ENCODE results near the gene ARF1. TPM values are rescaled to one million over a fixed set of nuclear protein-coding genes. Genes with fewer than 3 reads are reported as not detected.

Gene ARF1
- total and polyA plus RNA-seq, 5 experiments from 2014 or later: 201 to 385 (median 332) TPM

DNA sequence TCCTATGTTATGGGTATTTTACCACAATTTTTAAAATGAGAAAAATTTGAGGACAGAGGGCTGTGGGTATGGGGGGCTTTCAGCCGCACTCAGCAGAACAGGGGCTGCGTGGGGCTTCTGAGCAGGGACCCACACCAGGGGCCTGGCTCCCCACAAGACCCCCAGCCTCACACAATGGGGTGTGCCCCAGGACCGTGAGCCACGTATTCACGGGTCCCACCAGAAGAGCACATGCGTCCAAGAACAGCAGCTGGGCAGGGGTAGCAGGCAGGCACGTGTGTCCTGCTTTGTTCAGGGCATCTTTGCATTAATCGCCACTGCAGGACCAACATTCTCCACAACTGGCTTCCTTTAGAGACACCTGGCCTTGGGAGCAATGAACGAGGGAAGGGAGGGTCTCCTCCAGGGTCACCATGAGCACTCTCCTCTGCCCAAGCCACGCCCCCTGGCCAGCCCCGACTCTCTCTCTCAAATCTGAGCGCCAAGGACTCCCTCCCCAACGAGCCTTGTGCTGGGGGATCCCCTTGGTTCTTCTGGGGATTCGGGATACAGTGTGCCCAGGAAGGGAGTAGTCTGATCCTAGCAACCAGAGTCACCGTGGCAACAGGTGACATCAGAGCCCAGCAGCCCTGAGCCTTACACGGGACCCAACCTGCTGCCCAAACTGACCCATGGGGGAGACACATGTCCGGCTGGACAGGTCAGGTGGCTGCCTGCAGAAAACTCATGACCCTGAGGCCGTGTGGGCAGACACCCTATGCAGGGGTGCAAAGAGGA is 7.4 kb upstream of the ARF1 start:
- peak in 1 of 10 donors; percentile 6 for DNase-seq
- POLR2A ChIA-PET: interaction anchor here (0.6 kb wide), 1 partner anchor 128 kb away, joined by 3 read pairs; no protein-coding TSS in a partner anchor
- Mint-ChIP-seq H3K9me3 (no peaks in the 10 kb centered on the region), H3K4me1 (peaks cover 4 to 36% (median 26%) of the 10 kb centered on the region in 4 donors), H3K27me3 (no peaks in the 10 kb centered on the region), H3K36me3 (no peaks in the 10 kb centered on the region), H3K27ac (peak overlapping the region in 1 of 10 donors; percentile 38), H3K4me3 (no peak overlapping the region)
- ATAC-seq: no peak

DNA sequence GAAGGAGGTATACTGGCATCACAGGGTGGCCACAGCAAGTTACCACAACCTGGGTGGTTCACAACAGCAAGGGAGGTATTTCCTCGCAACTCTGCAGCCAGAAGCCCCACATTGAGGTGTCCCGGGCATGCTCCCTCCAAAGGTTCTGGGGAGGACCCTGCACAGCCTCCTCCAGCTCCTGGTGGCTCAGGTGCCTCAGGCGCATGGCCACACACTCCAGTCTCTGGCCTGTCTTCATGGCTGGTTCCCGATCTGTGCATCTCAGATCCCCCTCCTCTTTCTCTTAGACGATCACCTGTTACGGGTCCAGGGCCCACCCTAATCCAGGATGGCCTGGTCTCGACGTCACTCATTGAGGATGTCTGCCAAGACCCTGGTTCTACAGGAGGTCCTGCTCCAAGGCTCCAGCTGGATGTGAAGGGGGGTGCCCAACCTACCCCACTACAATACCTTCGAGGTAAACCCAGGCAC is 6.7 kb upstream of the ARF1 start:
- Mint-ChIP-seq H3K4me1 (peaks cover 8 to 36% (median 27%) of the 10 kb centered on the region in 4 donors), H3K36me3 (no peaks in the 10 kb centered on the region), H3K27ac (no peak overlapping the region), H3K4me3 (no peak overlapping the region), H3K9me3 (no peaks in the 10 kb centered on the region), H3K27me3 (no peaks in the 10 kb centered on the region)
- no peak for ATAC-seq
- POLR2A ChIA-PET: no interaction called here
- no peak for DNase-seq

DNA sequence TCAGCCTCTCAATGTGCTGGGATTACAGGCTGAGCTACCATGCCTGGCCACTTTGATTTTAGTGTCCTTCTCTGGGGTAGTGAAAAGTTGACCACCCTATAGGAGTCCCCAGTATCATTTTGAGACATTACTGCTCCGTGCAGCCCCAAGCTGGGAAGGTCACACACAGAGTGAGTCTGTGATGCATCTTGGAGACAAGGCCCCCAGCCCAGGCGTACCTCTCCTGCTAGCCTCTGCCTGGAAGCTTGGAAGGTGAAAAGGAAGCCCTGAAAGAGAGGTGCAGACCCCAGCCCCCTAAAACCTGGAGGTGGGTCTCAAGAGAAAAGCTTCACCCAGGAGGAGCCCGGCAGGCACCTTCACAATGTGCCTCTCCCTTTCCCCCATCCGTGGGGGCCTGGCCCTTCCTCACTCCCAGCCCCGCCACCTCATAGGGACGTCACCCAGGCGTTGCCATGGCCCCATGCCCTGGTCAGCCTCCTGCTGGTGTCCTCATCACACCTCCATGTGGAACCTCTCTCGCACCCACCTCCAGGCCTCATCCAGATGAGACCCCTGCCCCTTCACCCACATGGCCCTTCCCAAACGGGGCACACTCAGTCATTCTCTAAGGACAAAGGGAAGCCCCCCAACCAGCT is 5.6 kb upstream of the ARF1 start:
- POLR2A ChIA-PET: interaction anchor here (1.0 kb wide), 1 partner anchor 42 kb away, joined by 3 read pairs; no protein-coding TSS in a partner anchor
- Mint-ChIP-seq H3K4me3 (no peak overlapping the region), H3K4me1 (peaks cover 13 to 43% (median 29%) of the 10 kb centered on the region in 4 donors), H3K27me3 (no peaks in the 10 kb centered on the region), H3K9me3 (no peaks in the 10 kb centered on the region), H3K27ac (peak overlapping the region in 3 of 10 donors; percentile 14 to 76 (median 18)), H3K36me3 (no peaks in the 10 kb centered on the region)
- no peak for DNase-seq
- no peak for ATAC-seq

DNA sequence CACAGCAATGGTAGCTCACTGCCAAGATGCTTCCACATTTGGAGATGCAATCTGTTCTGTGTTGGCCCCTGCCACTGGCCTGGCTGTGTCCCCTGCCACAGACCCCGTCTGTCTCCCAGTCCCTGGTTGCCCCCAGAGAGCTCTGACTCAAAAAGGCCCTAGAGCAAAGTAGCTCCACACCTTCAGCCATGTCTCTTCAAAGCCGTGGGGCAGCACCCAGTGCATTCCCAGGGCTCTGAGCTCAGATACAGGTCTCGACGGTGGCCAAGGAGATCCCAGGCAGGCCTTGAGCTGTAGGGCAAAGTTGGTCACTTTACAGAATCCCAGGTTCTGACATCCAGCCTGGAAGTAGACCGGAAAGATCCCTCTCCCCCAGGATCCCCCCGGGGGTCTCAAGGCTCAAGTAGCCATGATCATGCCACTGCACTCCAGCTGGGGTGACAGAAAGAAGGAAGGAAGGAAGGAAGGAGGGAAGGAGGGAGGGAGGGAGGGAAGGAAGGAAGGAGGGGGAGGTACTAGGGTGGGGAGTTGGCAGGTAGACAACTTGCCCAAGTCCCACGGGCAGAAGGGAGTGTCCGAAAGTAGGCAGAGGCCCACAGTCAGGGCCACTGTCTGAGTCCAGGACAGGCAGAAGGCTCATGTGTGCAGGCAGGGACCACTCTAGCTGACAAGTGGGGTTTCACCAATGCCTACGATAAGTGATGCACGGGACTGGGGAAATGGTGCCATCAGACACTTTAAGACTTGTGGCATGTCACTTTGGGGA is 4.8 kb upstream of the ARF1 start:
- no peak for DNase-seq
- POLR2A ChIA-PET: interaction anchor here (1.0 kb wide), 1 partner anchor 41 kb away, joined by 3 read pairs; no protein-coding TSS in a partner anchor
- Mint-ChIP-seq H3K27ac (peak overlapping the region in 3 of 10 donors; percentile 50 to 56 (median 55)), H3K36me3 (peaks cover 0 to 2% (median 0%) of the 10 kb centered on the region in 3 donors), H3K4me3 (no peak overlapping the region), H3K9me3 (no peaks in the 10 kb centered on the region), H3K27me3 (no peaks in the 10 kb centered on the region), H3K4me1 (peaks cover 13 to 38% (median 27%) of the 10 kb centered on the region in 4 donors)
- no peak for ATAC-seq

- DNase-seq: no peak
- H3K9me3 Mint-ChIP-seq: no peaks in the 10 kb centered on the region
- peaks cover 0 to 4% (median 0%) of the 10 kb centered on the region in 3 donors for H3K36me3 Mint-ChIP-seq
- POLR2A ChIA-PET: interaction anchor here (0.7 kb wide), 1 partner anchor 88 kb away, joined by 4 read pairs; no protein-coding TSS in a partner anchor
- peaks cover 18 to 43% (median 29%) of the 10 kb centered on the region in 4 donors for H3K4me1 Mint-ChIP-seq
- H3K27me3 Mint-ChIP-seq: no peaks in the 10 kb centered on the region
- ATAC-seq: no peak
- no peak overlapping the region for H3K4me3 Mint-ChIP-seq
- peak overlapping the region in 2 of 10 donors; percentile 60 to 83 for H3K27ac Mint-ChIP-seq
Observed at GRCh38 chr1:228079013-228079412, 3.5 kb upstream of the ARF1 start.

DNA sequence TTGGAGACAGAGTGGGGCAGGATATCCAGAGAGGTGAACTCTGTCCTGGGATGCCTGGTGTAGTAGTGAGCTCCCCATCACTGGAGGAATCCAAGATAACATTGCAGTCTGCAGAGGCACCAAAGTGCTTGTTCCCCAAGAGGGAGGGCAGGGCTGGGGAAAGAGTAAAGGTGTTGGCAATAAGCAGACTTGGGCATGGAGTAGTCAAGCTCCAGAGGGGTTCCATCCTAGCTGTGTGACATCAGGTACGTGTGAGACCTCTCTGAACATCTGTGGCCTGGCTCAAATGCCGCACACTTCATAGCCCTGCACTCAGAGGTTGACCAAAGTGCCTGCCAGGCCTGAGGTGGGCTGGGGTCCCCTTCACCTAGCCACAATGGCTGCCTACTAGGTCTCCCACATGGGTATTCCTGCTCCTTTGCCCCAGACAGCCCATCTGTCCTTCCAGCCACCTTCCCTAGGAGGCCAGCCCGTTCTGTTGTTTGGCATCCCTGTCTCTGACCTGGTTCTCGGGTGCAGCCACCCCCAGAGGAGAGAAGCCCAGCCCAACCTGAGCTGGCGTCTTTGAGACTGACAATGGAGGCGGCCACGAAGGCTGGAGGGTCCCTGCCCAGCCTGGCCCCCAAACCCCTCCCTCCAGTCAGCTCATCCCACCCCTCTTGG is 2.8 kb upstream of the ARF1 start:
- ATAC-seq: no peak
- Mint-ChIP-seq H3K9me3 (no peaks in the 10 kb centered on the region), H3K4me3 (peak overlapping the region in 5 of 10 donors; percentile 7 to 74 (median 22)), H3K4me1 (peaks cover 21 to 46% (median 34%) of the 10 kb centered on the region in 4 donors), H3K27me3 (no peaks in the 10 kb centered on the region), H3K27ac (peak overlapping the region in 5 of 10 donors; percentile 26 to 87 (median 43)), H3K36me3 (peaks cover 0 to 4% (median 0%) of the 10 kb centered on the region in 3 donors)
- POLR2A ChIA-PET: interaction anchor here (0.7 kb wide), 1 partner anchor 88 kb away, joined by 4 read pairs; no protein-coding TSS in a partner anchor
- DNase-seq: peak in 1 of 10 donors; percentile 46

DNA sequence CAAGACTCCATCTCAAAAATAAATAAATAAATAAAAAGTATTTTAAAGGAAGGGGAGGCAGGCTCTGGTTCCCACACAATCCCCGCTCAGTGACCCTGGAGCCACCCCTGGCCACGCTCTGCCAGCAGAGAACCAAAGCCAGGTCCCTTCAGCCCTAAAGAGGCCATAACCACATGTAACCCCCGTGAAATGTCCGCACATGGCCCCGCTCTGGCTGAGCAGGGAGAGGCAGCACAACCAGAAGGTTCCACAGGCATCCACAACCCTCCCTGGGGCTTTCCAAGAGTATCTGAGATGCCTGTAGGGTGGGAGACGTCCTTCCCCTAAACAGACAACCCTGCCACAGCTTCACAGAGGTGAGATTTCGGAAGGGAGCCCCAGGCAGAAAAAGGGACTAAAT is 1.4 kb upstream of the ARF1 start:
- H3K9me3 Mint-ChIP-seq: no peaks in the 10 kb centered on the region
- DNase-seq (peak in 1 of 10 donors; percentile 63), ATAC-seq (no peak)
- POLR2A ChIA-PET: interaction anchor here (1.2 to 3.6 kb wide), 3 partner anchors 17 to 293 kb away, joined by 6 to 30 read pairs (median 14); partner anchors contain the start of gene MRPL55
- peak overlapping the region in 8 of 10 donors; percentile 24 to 98 (median 80) for H3K27ac Mint-ChIP-seq
- H3K36me3 Mint-ChIP-seq: peaks cover 0 to 4% (median 0%) of the 10 kb centered on the region in 3 donors
- peaks cover 28 to 57% (median 47%) of the 10 kb centered on the region in 4 donors for H3K4me1 Mint-ChIP-seq
- no peaks in the 10 kb centered on the region for H3K27me3 Mint-ChIP-seq
- peak overlapping the region; percentile 73 to 93 (median 84) for H3K4me3 Mint-ChIP-seq

DNA sequence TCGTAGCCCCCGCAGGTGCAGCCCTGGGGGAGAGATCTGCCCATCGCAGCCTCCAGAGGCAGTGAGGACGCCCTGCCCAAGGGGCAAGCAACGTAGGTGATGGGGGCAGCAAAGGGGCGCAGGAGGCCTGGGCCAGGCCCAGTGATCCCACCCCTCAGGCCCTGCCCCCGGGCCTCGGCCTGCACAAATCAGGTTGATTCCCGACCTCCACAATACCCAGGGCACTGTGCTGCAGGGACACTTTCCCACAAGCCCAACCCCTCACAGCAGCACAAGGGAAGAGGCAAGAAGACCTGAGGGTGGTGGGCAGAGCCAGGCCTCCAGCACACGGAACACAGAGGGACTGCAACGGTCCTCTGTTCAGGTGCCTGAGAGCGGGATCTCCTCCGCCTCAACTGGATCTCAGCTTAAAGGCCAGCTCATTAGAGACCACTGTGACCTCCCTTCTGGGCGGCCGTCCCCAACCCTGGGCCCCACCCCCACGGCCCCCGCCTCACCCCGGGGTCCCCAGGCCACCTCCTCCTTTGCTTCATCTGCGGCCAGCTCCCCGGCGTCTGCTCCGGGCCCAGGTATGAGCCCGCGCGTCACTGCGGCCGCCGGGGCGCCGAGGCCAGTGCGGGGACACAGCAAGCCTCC is 812 bp upstream of the ARF1 start:
- peaks cover 0 to 7% (median 0%) of the 10 kb centered on the region in 3 donors for H3K36me3 Mint-ChIP-seq
- H3K4me3 Mint-ChIP-seq: peak overlapping the region; percentile 73 to 93 (median 84)
- H3K27ac Mint-ChIP-seq: peak overlapping the region; percentile 48 to 98 (median 79)
- peaks cover 31 to 61% (median 52%) of the 10 kb centered on the region in 4 donors for H3K4me1 Mint-ChIP-seq
- DNase-seq (no peak), ATAC-seq (peak; percentile 14 to 23)
- H3K27me3 Mint-ChIP-seq: no peaks in the 10 kb centered on the region
- POLR2A ChIA-PET: interaction anchor here (0.7 to 3.6 kb wide), 21 partner anchors 10 to 1427 kb away, joined by 3 to 30 read pairs (median 4); partner anchors contain the start of genes IBA57, JMJD4, MRPL55 and NUP133
- H3K9me3 Mint-ChIP-seq: no peaks in the 10 kb centered on the region

- Mint-ChIP-seq H3K27ac (peak overlapping the region; percentile 81 to 99 (median 98)), H3K36me3 (peaks cover 0 to 15% (median 0%) of the 10 kb centered on the region in 3 donors), H3K4me3 (peak overlapping the region; percentile 88 to 96 (median 94)), H3K27me3 (no peaks in the 10 kb centered on the region), H3K9me3 (no peaks in the 10 kb centered on the region), H3K4me1 (peaks cover 33 to 64% (median 63%) of the 10 kb centered on the region in 4 donors)
- POLR2A ChIA-PET: interaction anchor here (1.0 to 3.6 kb wide), 18 partner anchors 8 to 1425 kb away, joined by 3 to 30 read pairs (median 5); partner anchors contain the start of genes IBA57, MRPL55 and NUP133
- ATAC-seq: peak; percentile 15 to 19
- DNase-seq: peak in 3 of 10 donors; percentile 27 to 50 (median 38)
Observed at GRCh38 chr1:228082918-228083870, 686 bp downstream of the ARF1 start.

DNA sequence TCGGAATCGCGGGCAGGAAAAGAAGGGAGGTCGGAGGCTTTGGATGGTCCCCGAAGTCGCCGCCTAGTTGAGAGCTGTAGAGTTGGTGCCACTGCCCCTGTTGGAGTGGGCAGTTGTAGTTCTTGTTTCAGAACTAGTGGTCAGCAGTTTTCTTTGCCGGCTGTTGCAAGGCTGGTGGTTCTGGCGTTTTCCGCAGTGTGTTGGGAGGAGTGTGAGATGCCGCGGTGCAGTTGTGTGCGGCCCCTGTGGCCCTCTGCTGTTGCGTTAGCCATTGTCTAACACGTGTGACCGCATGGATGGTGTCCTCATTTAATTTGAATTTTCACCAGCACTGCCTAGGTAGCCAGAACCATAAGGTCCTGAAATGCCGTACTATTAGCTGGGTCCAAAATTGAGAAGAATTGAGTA is 1.4 kb downstream of the ARF1 start:
- POLR2A ChIA-PET: interaction anchor here (1.6 to 3.6 kb wide), 2 partner anchors 23 to 26 kb away, joined by 5 to 30 read pairs; partner anchors contain the start of gene MRPL55

More for the DNA sequence above, 1.4 kb downstream of the ARF1 start:
- H3K4me1 Mint-ChIP-seq: peaks cover 38 to 70% (median 67%) of the 10 kb centered on the region in 4 donors
- no peaks in the 10 kb centered on the region for H3K27me3 Mint-ChIP-seq
- DNase-seq: no peak
- H3K9me3 Mint-ChIP-seq: no peaks in the 10 kb centered on the region
- peak overlapping the region; percentile 88 to 96 (median 94) for H3K4me3 Mint-ChIP-seq
- no peak for ATAC-seq
- H3K27ac Mint-ChIP-seq: peak overlapping the region; percentile 81 to 99 (median 98)
- H3K36me3 Mint-ChIP-seq: peaks cover 0 to 19% (median 0%) of the 10 kb centered on the region in 3 donors
